ENCODE measurements around the gene SCN11A. TPM values are rescaled to one million over a fixed set of nuclear protein-coding genes. Genes with fewer than 3 reads are reported as not detected.

SCN11A gene
- total RNA-seq, 1 experiment from 2014 or later, result not detected

DNA sequence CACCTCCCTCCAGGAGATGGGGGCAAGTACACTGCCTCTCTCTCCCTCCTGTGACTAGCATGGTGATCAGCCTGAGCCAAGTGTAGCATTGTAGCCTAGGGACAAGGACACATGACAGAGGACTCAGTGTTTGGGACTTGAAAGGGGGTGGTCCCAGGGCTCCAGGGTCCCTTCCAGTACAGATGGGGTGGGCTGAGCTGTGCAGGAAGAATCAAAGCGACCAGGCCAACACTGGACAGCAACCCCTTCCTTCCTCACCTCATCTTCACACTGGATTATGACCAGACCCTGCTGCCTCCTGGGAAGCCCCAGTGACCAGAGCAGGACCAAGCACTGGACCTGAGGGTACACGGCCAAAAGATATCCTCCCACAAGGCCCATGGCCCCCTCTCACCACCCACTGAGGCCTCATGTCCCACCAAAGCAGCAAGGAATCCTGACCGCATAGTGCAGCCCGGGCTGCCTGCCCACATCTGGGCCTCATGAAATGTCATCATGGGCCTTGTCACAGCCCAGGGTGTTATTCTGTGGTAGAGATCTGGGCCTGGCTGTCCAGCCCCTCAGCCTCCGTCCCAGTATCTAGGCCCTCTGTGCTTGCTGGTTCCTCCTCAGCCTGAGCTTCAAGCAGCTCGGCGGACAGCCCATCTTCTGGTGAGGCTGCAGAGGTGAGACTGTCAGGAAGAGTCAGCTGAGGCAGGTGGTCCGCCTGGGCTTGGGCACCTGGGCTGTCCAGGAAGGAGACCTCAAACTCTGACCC is 46.1 kb upstream of the SCN11A start:
- intact Hi-C loops (cut with micrococcal nuclease), result no loop called here
- DNase-seq (ENCODE audit: unreplicated experiment), result no peak
- Mint-ChIP-seq H3K4me1 (ENCODE audit: insufficient read depth, unreplicated experiment) (no peaks in the 10 kb centered on the region), H3K36me3 (ENCODE audit: insufficient read depth, unreplicated experiment) (peaks cover 61% of the 10 kb centered on the region), H3K4me3 (ENCODE audit: unreplicated experiment) (no peak overlapping the region), H3K9me3 (ENCODE audit: unreplicated experiment) (no peaks in the 10 kb centered on the region), H3K27me3 (ENCODE audit: insufficient read depth, unreplicated experiment) (no peaks in the 10 kb centered on the region), H3K27ac (ENCODE audit: low read depth, unreplicated experiment) (no peak overlapping the region)
- POLR2A ChIA-PET, result interaction anchor here (1.2 kb wide), 1 partner anchor 53 kb away, joined by 5 read pairs; no protein-coding TSS in a partner anchor
- CTCF ChIA-PET, result interaction anchor here (0.6 to 2.2 kb wide), 4 partner anchors 46 to 226 kb away, joined by 3 to 7 read pairs (median 3); no protein-coding TSS in a partner anchor
- TF ChIP-seq, protein P1, sequence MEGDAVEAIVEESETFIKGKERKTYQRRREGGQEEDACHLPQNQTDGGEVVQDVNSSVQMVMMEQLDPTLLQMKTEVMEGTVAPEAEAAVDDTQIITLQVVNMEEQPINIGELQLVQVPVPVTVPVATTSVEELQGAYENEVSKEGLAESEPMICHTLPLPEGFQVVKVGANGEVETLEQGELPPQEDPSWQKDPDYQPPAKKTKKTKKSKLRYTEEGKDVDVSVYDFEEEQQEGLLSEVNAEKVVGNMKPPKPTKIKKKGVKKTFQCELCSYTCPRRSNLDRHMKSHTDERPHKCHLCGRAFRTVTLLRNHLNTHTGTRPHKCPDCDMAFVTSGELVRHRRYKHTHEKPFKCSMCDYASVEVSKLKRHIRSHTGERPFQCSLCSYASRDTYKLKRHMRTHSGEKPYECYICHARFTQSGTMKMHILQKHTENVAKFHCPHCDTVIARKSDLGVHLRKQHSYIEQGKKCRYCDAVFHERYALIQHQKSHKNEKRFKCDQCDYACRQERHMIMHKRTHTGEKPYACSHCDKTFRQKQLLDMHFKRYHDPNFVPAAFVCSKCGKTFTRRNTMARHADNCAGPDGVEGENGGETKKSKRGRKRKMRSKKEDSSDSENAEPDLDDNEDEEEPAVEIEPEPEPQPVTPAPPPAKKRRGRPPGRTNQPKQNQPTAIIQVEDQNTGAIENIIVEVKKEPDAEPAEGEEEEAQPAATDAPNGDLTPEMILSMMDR (IDR thresholded peaks at IDR 0.05; ENCODE audit: unreplicated experiment), result no peak
- BruUV-seq (replicated peaks), result no TSS peak

DNA sequence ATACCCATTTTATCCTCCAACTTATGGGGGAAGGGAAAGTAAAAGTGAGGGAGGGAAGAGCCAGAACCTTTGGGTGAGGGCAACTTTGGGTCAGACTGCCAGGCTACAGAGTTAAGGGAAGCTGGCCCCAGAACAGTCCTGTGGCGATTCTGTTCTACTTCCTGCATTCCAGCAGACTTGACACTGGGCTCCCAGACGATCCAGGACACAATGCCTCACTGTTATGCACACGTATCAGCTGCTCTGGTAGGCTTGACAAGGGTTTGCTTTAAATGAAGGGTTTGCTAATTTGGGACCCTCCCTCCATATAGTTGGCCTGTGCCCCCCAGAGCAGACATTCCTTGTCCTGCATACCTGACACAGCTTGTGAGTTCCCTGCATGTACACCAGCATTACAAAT is 45.0 kb upstream of the SCN11A start:
- intact Hi-C loops (cut with micrococcal nuclease), result no loop called here
- Mint-ChIP-seq H3K27me3 (ENCODE audit: insufficient read depth, unreplicated experiment) (no peaks in the 10 kb centered on the region), H3K4me1 (ENCODE audit: insufficient read depth, unreplicated experiment) (no peaks in the 10 kb centered on the region), H3K27ac (ENCODE audit: low read depth, unreplicated experiment) (no peak overlapping the region), H3K4me3 (ENCODE audit: unreplicated experiment) (no peak overlapping the region), H3K9me3 (ENCODE audit: unreplicated experiment) (no peaks in the 10 kb centered on the region), H3K36me3 (ENCODE audit: insufficient read depth, unreplicated experiment) (peaks cover 73% of the 10 kb centered on the region)
- TF ChIP-seq, protein P1 (IDR thresholded peaks at IDR 0.05; ENCODE audit: unreplicated experiment), result no peak
- no TSS peak for BruUV-seq (replicated peaks)
- ChIA-PET POLR2A (interaction anchor here (0.6 to 1.3 kb wide), 4 partner anchors 9 to 62 kb away, joined by 3 to 5 read pairs (median 3); no protein-coding TSS in a partner anchor), CTCF (interaction anchor here (0.5 to 2.2 kb wide), 3 partner anchors 122 to 195 kb away, joined by 3 to 7 read pairs (median 6); no protein-coding TSS in a partner anchor)
- no peak for DNase-seq (ENCODE audit: unreplicated experiment)

DNA sequence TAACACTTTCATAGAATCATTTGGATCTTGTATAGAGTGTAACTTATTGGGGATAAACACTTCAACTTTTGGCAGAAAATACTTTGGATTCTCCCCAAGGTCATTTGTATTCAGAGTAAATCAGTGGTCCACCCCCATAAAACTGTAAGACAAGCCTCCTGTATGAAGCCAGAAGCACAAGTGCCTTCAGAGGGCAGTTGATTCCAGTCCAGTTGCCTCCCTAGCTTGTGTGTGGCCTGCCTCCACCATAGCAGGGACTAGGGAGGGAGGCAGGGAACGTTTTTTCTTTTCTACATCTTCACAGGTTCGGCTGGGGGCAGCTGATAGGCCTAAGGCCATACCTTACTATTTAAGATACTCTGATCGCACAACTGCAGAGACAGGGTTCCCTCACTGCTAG is 44.0 kb upstream of the SCN11A start:
- H3K27me3 Mint-ChIP-seq (ENCODE audit: insufficient read depth, unreplicated experiment), result no peaks in the 10 kb centered on the region

More for the DNA sequence above, 44.0 kb upstream of the SCN11A start:
- H3K9me3 Mint-ChIP-seq (ENCODE audit: unreplicated experiment), result no peaks in the 10 kb centered on the region
- DNase-seq (ENCODE audit: unreplicated experiment), result no peak
- ChIA-PET CTCF (interaction anchor here (0.7 to 3.7 kb wide), 5 partner anchors 15 to 196 kb away, joined by 3 to 17 read pairs (median 6); no protein-coding TSS in a partner anchor), POLR2A (interaction anchor here (0.7 kb wide), 1 partner anchor 63 kb away, joined by 3 read pairs; no protein-coding TSS in a partner anchor)
- no peaks in the 10 kb centered on the region for H3K4me1 Mint-ChIP-seq (ENCODE audit: insufficient read depth, unreplicated experiment)
- intact Hi-C loops (cut with micrococcal nuclease), result no loop called here
- peaks cover 83% of the 10 kb centered on the region for H3K36me3 Mint-ChIP-seq (ENCODE audit: insufficient read depth, unreplicated experiment)
- BruUV-seq (replicated peaks), result no TSS peak
- TF ChIP-seq, protein P1 (IDR thresholded peaks at IDR 0.05; ENCODE audit: unreplicated experiment), result no peak
- H3K27ac Mint-ChIP-seq (ENCODE audit: low read depth, unreplicated experiment), result no peak overlapping the region
- no peak overlapping the region for H3K4me3 Mint-ChIP-seq (ENCODE audit: unreplicated experiment)

All from MCF 10A (cell line).